CD4-positive, alpha-beta T cell treated with Interferon alpha-2 for 1 hour (primary cell): ENCODE measurements around the gene ERF.

Experiments
- DNase-seq, 2 donors: peaks; one replicate each; pipeline ENCODE4 v3.0.0-alpha.2; 2020 to 2022

The ERF gene

DNA sequence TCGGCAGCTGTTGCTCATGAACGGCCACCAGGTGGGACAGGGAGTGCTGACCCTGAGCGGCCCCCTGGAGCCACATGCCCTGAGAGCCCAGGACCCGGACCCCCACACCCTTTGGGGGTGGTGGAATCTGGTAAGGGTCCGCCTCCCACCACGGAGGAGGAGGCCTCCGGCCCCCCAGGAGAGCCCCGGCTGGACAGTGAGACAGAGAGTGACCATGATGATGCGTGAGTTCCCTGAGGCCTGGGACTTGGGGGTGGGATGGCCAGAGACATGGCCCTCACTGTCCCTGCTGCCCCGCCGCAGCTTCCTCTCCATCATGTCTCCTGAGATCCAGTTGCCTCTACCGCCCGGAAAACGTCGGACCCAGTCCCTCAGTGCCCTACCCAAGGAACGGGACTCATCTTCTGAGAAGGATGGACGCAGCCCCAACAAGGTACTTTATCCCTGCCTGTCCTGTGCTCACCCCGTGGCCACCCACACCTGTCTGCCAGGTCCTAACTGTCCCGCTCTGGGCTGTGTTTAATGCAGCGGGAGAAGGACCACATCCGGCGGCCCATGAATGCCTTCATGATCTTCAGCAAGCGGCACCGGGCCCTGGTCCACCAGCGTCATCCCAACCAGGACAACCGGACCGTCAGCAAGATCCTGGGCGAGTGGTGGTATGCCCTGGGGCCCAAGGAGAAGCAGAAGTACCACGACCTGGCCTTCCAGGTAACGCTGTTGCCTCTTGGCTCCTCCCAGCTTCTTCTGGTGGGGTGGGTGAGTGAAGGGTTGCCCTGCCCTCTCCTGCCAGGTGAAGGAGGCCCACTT, 32.3 kb upstream of the ERF start:
- DNase-seq: no peak

DNA sequence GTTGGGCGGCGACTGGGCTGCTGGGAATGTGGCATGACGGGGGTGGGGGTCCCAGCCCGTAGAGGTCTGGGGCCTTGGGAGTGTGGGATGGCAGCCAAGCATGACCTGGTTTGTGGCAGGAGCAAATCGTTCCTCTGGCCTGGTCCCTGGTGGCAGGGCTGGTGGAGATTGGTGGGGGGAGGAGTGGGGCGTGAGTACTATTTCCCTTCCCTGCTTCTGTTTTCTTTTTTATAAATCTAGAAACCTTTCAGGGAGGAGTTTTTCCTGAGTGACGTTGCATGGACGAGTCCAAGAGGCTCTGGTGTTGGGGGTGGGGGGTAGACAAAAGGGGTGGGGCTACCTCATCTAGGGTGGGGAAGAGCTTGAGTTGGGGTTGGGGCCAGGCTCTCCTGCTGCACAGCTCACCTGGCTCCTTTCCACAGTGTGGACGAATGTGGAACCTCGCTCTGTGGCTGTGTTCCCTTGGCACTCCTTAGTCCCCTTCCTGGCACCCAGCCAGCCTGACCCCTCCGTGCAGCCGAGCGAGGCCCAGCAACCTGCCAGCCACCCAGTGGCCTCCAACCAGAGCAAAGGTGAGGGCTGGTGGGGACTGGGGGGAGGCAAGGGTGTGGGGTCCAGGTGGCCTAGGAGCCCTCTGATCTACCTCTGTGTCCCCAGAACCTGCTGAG, 31.6 kb upstream of the ERF start:
- DNase-seq: no peak

DNA sequence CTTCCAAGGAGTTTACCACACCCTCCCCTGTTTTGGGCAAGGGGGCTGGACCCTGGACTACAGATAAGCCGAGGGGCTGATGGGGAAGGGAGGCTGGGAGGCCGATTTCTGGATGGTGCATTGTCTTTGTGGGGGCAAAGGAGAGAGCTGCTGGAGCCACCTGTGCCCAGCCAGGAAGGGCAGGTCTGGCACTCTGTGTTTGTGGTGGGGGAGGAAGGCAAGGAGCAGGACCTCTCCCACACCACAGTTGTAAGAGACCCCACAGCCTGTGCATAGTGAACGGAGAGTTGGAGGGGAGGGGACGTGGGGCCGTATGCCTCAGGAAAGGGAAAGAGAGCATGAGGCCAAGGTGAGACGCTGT, 31.0 kb upstream of the ERF start:
- DNase-seq: no peak

DNA sequence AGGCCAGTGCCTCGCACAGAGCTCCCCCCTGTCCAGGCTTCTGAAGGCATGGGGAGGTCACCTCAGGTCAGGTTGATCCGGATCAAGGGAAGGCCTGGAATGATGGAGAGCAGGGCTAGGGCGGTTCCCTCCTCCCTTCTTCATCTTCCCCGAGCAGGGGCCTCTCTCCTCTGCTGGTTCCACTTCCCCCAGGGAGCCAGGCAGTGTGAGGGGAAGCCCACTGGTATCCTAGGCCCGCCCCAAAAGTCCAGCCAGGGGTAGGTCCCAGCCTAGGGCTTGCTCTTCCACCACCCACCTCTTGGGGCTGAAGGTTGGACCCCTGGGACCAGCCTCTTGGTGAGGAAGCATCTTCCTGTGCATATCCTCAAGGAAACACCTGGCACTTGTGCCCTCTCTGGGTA, 30.6 kb upstream of the ERF start:
- DNase-seq: no peak

DNA sequence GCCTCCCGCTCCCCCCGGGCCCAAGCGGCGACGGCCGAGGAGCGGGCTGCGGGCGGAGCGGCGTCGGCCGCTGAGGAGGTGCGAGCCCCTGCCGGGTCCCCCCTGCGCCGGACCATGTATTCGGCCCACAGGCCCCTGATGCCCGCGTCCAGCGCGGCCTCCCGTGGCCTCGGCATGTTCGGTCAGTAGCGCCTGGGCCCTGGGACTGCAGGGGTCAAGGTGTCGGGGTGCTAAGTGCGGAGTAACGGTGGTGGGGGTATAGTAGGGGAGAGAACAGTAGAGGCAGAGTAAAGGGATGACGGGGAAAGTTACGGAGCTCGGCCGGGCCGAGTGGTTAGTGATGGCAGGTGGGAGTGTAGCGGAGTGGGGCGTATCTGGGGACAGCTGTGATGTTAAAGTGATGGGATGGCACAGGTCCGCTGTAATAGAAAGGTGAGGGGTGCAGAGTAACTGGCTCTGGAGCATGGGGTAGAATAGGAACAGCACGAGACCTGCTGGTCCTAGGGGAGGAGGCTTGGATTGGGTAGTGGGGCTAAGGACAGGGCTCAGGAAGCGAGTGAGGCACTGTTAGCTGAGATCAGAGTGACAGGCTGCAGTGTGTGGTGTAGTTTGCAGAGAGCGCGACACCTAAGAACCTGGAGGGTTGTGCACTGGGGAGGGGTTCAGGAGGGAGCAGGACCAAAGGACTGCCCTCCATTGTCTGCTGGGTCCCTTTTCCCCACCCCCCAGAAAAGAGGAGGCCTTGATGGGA, 29.8 kb upstream of the ERF start:
- no peak for DNase-seq

DNA sequence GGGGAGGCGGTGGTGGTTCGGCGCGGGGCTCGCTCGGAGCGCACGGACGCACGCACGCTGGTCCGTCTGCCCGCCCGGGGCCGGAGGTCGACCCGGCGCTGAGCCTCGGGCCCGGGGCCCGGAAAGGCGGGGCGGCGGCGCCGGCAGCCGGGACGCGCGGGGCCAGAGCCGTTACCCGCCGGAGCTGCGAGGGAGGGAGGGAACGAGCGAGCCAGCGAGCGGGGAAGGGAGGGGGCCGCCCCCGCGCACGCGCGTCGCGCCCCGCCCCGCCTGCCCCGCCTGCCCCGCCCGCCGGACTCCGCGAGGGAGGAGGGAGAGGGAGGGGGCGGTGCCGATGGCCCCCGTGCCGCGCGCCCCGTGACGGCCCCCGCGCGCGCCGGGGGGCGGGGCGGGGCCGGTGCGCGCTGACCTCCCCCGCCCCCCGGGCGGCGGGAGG, 29.2 kb upstream of the ERF start:
- DNase-seq: peak; percentile 89 to 94

DNA sequence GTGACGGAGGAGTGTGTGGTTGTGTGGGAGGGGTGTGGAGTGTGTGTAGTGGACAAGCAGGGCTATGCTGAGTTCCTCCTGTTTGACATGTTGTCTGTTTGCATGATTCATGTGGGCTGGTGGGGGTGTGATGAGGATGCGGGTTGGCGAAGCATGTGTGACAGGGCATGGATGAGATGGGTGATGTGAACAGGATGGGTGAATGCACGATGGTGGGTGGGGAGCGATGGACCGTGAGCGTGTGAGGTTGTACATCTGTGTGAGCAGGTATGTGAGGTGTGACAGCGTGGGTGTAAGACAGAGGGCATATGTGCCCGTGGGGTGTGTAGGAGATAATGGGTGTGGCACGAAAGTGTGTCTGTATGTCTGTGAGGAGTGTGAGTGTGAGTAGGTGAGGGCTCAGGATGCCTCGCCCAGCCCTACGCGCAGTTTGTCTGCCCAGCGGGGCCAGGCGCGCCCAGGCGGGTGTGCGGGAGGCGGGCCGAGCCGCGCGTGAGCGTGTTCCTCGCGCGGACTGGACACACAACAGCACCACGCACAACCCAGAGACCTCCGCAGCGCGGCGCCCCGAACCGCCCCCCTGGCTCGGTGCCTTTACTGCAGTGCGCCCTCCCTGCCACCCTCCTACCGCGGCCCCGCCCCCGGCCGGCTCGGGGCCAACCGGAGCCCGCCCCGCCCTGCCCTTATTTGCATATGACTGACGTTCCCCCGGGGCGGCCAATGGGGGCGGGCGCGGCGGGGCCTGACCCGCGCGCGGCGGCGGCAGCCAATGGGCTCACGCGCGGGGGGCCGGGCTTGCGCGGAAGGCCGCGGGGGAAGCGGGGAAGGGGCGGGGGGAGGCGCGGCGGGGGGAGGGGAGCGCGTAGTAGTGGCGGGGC, 28.5 kb upstream of the ERF start:
- DNase-seq: peak; percentile 97 to 98

DNA sequence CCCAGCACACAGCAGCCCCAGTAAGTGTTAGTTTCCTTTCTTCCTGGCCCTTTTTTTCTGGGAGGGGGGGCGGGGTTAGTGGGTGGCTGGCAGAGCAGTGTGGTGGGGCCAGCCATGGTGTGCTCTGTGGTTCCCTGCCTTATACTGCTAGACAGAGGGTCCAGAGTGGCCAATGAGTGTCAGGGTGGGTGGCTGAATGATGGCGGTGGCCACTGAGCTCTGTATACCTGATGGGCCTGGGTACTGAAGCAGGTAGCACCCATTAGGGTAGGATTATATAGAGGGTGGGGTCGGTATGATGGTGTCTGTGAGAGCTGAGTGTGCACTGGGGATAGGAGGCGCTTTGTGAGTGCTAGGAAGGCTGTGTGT, 27.9 kb upstream of the ERF start:
- DNase-seq: peak in 1 of 2 donors; percentile 46

DNA sequence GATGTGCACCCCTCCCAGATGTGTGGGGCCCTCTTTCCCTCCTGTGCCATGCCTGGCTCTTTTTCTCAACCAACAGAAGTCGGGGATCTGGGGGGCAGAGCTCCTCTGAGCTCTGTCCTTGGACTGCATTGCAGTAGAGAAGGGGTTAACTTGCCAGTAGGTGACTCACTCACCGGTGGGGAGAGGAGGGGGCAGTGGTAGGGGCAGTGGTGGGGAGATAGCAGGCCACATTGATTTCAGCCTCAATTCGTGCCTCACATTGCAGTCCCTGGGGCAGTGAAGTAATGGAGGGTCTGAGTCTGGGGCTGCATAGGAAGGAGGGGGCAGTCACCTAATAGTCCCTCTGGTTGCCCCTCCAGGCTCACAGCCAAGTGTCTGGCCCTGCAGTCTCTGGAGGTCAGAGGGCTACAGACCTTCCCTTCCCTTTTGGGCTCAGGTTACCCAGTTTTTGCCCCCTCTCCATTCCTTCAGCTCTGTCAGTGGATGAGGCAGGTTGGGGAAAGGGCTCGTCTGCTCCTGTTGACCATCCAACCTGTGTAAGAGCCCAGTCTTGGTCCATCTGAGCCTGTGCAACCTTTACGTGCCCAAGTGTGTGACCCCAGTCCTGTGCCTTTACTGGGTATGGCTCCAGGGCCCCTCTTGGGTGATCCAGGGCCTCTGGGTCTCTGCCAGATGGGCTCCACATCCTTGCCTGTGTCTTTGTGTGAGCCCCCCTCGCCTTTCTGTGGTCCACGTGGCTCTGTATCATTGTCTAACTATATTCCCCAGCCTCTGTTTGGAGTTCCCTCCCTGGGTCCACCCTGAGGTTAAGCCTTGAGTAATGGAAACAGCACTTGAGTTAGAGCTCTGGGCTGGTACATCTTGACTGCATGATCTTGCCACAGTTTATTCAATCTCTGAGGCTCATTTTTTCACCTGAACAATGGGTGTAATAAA, 27.2 kb upstream of the ERF start:
- DNase-seq: no peak

DNA sequence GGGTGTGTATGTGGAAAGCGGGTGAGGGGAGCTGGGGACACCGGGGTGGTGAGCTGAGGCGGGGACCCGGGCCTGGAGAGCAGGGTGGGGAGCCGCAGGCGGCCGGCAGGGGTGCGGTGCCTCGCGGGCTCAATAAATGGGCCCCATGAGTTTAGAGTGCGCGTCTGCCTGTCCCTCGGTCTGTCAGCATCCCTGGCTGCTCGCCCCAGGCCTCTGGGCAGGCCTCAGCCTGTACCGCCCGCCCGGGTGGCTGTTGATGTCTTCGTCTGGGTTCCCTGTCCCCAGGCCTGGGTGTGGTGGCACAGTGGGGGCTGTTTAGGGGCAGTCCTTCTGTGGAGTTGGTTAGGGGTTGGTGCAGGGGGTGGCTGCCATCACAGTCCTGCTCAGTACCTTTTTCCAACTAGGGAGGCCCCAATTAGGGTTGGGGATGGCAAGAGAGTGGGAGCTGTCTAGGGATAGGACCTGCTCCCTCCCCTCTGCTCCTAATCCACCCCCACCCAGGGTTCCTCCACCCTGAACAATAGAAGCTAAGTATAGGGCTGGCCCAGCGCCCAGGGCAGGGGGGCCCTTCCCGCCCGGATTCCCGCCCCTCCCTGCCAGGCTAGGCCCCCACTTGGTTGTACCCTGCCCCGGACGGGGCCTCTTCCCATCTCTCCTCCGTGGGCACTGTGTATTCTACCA, 26.4 kb upstream of the ERF start:
- peak in 1 of 2 donors; percentile 46 for DNase-seq

DNA sequence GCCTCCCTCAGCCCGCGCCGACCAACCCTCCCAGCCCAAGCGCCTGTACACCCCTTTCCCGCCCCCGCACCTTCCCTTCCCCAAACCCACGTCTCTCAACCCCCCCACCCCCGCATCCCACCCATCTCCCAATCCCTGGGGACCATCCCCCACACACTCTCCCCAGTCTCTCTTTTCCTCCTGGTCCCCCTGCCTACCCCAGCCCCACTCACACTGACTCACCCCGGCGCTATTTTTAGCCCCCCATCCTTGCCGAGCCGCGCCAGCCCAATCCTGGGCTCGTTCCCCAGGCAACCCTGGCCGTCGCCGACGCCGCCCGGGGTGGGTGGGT, 25.9 kb upstream of the ERF start:
- peak in 1 of 2 donors; percentile 34 for DNase-seq

DNA sequence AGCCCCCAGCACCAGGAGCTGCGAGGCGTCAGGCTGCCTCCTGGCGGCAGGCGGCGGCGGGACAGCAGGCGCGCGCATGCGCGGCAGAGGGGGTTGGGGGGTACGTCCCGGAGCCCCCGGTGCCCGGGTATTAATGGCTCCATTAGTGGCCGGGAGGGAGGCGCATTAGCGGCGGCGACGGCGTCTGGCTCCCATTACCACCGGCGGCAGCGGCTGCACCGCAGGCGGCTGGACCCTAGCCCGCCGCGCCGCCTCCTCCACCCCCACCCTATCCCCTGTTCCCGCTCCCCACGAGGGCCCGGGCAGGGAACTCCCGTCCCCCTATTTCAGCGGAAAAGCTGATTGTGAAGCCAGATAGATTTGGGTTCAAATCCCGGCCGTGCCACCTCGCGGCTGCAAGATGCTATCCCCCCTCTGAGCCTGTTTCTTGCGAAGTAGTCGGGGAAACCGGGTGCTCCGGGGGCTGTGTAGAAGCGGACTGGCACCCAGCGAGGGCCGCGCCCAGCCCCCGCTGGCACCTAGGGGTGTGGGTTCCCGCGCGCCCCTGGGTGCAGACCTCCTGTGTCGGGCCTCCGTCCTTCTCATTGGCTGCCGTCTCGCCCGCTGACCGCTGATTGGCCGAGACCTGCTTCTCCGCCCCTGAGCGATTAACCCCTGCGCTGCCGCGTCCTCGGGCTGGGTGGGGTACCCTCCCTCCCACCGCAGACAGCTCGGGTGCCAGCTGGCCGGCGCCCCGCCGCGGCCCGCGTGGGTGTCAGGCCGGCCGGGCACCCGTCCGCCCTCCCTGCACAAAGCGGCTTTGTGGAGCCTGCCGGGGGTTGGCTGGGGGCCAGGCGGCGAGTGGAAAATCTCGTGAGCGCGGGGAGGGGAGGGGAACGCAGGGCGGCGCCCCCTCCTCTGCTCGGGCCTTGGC, 25.2 kb upstream of the ERF start:
- peak; percentile 88 to 91 for DNase-seq

DNA sequence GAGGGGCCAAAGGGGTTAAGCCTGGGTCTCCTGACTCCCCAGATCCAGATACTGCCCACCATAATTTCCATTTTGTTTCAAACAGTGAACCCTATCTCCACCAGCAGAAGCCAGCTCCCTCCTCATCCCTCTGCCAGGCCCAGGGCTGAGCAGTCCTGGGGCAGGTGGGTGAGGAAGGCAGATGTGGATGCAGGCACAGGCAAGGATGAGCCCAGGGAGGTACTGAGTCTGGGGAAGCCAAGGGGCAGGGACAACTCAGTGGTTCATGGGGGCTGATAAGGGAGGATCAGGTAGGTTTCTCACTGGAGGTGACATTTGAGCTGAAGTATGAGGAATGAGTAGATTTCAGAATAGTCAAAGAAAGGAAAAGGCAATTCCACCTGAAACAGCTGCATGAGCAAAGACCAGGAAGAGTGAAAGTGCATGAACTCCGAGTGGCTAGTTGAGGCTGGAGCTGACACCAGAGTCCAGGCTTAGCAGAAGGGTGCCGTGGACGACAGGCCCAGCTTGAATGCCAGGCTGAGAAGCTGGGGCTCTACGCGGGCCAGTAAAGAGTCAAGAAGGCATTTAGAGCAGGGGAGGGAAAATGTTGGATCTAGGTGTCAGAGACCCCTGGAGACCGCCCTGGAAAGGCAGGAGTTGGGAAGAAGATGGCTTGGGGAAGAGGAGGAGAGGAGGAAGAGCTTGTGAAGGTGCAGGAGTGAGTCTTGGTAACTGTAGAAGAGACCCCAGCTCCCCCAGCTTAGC, 24.4 kb upstream of the ERF start:
- no peak for DNase-seq

DNA sequence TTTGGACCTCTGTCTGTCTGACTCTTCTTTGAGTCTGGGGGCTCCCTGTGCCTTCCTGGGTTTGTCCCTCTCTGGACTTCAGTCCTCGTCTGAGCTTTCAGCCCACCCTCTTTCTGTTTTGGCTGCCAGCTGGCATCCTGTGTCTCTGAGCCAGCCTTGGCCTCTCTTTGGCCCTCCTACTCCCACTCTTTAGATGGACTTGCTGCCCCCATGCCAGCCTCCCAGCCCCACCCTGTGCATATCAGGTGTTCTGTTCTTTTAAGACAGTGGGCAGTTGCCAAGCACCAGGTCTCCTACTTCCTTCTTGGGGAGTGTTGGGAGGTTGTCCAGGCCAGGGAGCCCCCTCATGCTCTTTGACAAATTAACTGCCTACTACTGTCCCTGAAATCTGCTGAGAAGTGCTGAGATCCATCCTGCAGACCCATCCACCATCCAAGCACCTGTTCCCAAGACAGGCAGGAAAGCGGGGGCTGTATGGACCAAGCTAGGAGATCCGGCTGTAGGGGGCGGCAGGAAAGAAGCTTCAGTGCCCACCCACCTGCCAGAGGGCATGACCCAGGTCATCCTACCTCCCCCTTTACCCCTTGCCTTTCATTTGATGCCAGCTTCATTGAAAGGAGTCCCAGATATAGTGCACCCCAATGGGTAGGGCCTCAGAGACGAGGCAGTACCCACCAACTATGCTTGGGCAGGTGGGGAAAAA, 23.7 kb upstream of the ERF start:
- DNase-seq: no peak

DNA sequence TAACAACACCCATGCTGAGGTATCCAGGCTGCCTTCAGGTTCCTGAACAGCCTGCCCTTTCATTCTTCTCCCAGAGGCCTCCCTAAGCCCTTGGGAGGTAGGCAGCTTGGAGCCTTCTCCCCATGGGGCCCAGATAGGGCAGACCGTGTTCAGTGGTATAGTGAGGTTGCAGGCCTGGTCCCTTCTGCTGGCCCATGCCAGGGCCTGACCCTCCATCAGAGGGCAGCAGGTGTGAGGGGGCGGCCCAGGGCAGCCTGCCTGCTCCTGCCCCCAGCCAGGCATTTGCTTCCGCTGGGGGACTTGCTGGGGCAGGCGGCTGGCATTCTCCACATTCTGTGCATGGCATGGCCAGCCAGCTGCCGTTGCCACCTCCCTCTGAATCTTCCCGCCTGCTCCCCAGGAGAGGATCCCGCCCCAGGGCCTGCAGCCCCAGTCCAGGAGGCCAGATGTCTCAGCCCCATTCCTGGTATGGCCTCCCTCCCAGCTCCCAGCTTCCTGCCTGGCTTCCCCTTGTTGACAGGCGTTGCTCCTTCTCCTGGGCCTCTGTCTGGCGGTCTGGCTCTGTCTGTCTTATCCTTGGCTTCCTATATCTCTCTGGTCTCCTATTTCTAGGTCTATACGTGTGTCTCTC, 23.0 kb upstream of the ERF start:
- no peak for DNase-seq

DNA sequence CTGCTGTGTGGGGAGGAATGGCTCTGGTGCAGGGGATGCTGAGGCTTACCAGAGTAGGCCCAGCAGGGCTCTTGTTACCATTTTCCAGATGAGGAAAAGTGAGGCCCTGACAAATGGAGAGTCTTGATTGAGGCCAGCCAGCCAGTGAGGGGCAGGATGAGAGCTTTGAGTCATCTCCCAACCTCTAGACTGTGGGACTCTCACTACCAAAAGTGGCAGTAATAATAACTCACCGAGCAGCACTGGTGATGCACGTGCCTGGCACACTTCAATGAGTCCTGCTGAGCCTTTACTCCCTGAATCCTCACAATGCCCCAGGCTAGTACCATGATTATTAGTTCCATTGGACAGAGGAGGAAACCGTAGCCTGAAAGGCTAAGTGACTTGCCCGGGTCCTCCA, 21.9 kb upstream of the ERF start:
- no peak for DNase-seq

DNA sequence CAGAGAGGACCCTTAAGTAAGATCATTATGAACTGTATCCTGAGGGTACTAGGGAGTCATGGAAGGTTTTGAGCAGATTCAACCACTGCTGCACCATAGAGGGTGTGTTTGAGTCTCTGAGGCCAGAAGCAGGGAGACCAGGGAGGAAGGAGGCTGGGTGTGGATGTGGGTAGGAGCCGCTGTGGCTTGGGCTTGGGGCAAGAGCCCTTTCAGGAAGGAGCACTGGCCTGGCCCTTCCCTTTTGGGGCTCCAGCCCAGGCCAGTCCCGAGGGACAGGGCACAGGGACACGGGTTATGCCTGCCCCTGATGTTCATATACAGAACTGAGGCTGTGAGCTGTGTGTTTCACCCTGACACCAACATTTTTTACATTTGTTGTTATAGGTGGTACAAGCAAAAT, 21.4 kb upstream of the ERF start:
- no peak for DNase-seq

DNA sequence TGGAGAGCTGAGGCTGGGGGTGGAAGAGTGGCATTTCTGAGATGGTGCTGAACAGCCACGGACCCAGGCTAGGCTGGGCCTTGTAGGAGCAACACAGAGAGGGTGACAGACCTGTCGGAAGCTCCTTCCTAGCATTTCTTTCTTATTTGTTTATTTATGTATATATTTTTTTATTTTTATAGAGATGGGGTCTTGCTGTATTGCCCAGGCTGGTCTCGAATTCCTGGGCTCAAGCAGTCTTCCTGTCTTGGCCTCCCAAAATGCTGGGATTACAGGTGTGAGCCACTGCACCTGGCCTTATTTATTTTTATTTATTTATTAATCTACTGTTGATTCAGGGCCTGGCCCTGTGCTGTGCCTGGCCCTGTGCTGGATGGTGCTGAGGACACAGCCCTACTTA, 20.6 kb upstream of the ERF start:
- no peak for DNase-seq
